ENCODE results near the gene CCDC186.

DNA sequence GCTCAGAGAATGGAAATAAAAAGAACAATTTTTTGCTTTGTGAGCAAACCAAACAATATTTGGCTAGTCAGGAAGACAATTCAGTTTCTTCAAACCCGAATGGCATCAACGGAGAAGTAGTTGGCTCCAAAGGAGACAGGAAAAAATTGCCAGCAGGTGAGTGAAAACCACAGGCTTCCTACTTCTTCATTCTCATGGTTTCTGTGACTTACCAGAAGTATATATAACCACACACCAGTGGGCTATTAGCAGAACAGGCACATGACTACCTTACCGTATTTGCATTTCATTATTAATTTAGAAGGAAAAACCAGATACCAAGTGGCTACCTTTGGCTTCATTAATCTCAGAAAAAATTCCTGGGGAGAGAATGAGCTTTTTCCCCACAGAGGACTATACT is 14.0 kb upstream of the CCDC186 start:
- TF ChIP-seq, protein P1, sequence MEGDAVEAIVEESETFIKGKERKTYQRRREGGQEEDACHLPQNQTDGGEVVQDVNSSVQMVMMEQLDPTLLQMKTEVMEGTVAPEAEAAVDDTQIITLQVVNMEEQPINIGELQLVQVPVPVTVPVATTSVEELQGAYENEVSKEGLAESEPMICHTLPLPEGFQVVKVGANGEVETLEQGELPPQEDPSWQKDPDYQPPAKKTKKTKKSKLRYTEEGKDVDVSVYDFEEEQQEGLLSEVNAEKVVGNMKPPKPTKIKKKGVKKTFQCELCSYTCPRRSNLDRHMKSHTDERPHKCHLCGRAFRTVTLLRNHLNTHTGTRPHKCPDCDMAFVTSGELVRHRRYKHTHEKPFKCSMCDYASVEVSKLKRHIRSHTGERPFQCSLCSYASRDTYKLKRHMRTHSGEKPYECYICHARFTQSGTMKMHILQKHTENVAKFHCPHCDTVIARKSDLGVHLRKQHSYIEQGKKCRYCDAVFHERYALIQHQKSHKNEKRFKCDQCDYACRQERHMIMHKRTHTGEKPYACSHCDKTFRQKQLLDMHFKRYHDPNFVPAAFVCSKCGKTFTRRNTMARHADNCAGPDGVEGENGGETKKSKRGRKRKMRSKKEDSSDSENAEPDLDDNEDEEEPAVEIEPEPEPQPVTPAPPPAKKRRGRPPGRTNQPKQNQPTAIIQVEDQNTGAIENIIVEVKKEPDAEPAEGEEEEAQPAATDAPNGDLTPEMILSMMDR (conservative IDR thresholded peaks at IDR 0.05): no peak
- no peak for TF ChIP-seq EZH2 (IDR thresholded peaks at IDR 0.05; ENCODE audit: low read depth)

All from PC-9 (cell line).